Middle frontal gyrus (tissue), 1 donor: ENCODE results near the gene KANSL1.
"Not testable (repeated sequence)": the region's sequence is repeated elsewhere in the genome, so short reads cannot be mapped to it uniquely, and the experiment has no call there.

Experiments
- DNase-seq: peaks from one replicate; pipeline ENCODE4 v3.0.0-alpha.2; 2015; ENCODE audit warnings: low spot score; ENCODE audit errors: extremely low spot score

KANSL1 gene

GRCh38 chr17:46115699-46116098 is 77.5 kb downstream of the KANSL1 start:
- no peak for DNase-seq

DNA sequence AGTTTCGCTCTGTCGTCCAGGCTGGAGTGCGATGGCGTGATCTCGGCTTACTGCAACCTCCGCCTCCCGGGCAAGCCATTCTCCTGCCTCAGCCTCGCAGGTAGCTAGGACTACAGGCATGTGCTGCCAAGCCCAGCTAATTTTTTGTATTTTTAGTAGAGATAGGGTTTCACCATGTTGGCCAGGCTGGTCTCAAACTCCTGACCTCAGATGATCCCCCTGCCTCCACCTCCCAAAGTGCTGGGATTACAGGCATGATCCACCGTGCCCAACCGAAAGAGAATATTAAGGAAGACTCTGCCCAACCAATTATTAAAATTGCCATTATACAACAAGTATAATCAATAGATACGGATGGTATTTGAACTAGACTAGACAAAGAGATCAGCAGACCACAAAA is 82.0 kb downstream of the KANSL1 start:
- not testable (repeated sequence) for DNase-seq

DNA sequence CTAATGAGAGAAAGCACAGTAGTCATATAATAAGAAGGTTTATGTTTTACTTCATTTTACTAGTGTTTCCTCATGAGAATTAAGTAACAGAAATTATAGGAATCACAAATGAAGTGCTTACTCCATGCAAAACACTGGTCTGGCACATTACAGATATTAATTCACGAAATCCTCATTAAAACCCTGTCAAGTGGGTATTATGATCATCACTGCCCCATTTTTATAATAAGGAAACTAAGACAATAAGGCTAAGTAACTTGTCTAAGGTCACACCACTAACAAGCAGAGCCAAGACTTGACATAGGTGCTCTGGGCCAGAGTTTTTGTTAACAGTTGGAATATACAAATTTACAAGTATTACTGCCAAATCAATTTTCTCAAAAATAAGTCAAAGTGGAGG is 83.0 kb downstream of the KANSL1 start:
- DNase-seq = no peak

- DNase-seq = no peak
Observed at GRCh38 chr17:46109603-46110189, 83.5 kb downstream of the KANSL1 start.

GRCh38 chr17:46108550-46109110 is 84.6 kb downstream of the KANSL1 start:
- no peak for DNase-seq

DNA sequence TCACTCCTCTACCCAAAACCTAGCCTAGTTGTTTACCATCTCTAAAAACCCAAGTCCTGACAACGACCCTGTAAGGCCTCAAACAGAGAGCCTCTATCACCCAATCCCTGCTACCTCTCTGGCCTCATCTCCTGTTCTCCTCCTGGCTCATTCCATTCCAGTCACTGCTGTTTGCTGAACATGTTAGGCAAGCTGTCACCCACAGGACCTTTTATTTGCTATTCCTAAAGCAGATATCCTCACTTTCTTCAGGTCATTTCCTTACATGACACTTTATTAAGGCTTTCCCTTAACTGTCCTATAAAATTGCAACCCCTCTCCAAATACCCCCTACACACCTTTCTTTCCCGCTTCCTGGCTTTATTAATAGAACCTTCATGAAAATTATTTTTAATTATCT is 85.1 kb downstream of the KANSL1 start:
- no peak for DNase-seq

- DNase-seq = no peak
Observed at GRCh38 chr17:46106966-46107644, 86.1 kb downstream of the KANSL1 start.

- DNase-seq = not testable (repeated sequence)
Observed at GRCh38 chr17:46102806-46103205, 90.4 kb downstream of the KANSL1 start.

DNA sequence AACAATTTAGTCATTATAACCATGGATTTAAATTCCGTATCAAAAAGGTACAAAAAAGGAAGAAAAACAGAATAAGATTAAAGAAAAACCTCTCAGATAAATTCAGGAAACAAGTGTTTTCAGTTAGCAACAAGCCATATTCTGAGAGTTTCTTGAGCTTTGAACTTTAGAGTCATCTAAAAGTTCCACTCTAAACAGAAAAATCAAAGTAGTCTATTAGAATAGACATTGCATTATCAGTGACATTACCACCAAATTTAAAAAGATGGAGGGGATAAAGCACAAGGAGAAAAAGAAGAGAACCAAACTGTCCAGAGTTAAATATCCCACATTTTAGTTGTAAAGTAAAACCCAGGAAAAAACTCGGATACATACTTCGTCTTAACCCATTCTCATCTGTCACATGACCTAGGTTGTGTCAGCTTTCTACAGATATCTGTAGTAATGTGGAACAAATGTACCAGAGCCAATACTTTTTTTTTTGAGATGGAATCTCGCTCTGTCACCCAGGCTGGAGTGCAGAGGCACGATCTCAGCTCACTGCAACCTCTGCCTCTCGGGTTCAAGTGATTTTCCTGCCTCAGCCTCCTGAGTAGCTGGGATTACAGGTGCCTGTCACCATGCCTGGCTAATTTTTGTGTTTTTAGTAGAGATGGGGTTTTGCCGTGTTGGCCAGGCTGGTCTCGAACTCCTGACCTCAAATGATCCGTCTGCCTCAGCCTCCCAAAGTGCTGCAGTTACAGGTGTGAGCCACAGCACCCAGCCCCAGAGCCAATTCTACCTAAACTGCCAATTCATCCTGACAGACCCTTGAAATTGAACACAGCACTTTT is 91.2 kb downstream of the KANSL1 start:
- not testable (repeated sequence) for DNase-seq

DNA sequence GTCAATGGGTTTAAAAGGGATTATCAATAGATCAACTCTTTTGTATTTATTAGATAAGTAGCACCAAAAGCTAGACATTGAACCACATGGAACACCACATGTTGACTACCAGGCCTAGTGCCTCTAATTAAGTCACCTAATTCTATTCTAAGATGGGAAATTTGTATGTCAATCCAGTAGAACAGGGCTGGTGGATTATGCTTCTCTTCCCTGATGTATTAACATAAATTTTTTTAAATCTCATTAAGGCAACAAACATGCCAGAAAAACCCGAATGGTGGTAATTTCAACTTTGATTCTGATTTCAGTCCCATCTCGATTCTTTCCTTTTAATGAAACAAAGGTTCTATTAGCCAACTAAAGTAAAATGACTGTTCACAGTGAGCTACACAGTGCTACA is 92.6 kb downstream of the KANSL1 start:
- no peak for DNase-seq

DNA sequence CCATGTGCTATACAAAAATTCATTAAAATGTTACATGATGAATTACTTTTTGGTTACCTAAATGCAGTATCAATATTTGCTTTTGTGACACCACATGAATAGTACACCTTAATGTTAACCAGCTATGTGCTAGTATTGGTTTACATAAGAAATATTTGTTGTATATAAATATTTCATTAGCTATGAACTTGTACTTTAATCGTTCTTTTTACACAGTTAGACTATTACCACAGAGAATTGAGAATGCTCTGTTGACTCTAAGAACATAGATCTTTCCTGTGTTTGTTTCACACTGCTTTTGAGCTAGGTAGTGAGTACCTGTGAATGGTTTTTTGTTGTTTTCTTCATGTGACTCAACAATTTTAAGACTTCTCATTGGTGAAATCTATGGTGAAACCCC is 93.4 kb downstream of the KANSL1 start:
- DNase-seq = no peak

GRCh38 chr17:46097497-46097896 is 95.7 kb downstream of the KANSL1 start:
- no peak for DNase-seq

- no peak for DNase-seq
Observed at GRCh38 chr17:46092991-46093390, 100.2 kb downstream of the KANSL1 start.

DNA sequence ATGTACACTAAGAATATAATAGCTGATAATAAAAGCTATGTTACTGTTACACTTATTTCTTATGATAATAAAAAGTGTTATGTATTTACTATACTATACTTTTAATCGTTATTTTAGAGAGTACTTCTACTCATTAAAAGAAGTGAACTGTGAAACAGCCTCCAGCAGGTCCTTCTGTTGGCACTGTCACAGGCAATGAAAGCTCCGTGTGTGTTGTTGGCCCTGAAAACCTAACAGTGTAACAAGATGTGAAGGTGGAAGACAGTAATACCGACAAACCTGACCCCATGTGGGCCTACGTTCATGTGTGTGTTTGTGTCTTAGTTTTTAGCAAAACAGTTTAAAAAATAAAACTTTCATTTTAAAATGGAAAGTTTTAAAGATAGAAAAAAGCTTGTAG is 102.4 kb downstream of the KANSL1 start:
- DNase-seq = no peak

GRCh38 chr17:46089389-46089965 is 103.8 kb downstream of the KANSL1 start:
- no peak for DNase-seq

DNA sequence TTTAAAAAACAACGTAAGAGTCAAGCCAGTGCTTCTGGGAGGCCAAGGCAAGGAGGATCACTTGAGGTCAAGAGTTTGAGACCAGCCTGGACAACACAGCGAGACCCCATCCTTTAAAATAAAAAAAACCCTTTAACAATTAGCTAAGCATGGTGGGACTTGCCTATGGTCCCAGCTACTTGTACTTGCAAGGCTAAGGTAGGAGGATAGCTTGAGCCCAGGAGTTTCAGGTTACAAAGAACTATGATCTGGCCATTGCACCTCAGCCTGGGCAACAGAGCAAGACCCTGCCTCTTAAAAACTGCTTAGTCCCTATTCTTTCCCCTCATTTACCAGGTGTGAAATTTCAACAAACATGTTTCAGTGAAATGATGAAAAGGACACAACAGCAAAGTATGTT is 104.6 kb downstream of the KANSL1 start:
- no peak for DNase-seq

GRCh38 chr17:46087871-46088270 is 105.4 kb downstream of the KANSL1 start:
- DNase-seq = not testable (repeated sequence)

GRCh38 chr17:46086821-46087220 is 106.4 kb downstream of the KANSL1 start:
- no peak for DNase-seq

GRCh38 chr17:46085522-46085921 is 107.7 kb downstream of the KANSL1 start:
- no peak for DNase-seq

GRCh38 chr17:46082257-46082656 is 111.0 kb downstream of the KANSL1 start:
- no peak for DNase-seq

GRCh38 chr17:46081018-46081320 is 112.3 kb downstream of the KANSL1 start:
- no peak for DNase-seq
